ENCODE measurements around the gene MYOM1. TPM values are rescaled to one million over a fixed set of nuclear protein-coding genes. Genes with fewer than 3 reads are reported as not detected.

MYOM1 gene
- total RNA-seq, 1 experiment from 2014 or later, result 0.92 TPM

DNA sequence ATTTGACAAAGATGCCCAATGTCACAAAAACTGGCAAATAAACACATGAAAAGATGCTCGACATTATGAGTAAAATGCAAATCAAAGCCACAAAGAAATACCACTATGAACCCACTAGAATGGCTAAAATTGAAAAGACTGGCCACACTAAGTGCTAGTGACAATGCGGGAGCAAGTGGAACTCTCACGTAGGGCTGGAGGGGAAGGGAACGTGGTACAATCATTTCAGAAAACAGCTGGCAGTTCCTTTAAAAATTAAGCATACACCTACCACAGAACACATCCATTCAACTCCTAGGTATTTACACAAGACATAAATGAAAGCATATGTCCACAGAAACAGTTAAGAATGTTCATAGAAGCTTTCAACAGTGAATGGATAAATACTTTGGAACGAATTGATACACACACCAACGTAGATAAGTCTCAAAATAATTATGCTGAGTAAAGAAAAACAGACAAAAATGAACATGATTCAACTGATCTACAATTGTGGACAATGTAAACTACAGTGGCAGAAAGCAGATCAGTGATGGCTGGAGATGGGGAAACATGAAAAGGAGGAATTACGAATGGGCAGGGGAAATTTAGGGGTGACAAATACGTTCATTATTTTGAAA is 71.7 kb downstream of the MYOM1 start:
- DNase-seq (ENCODE audit: low read depth, low spot score) (no peak), ATAC-seq (no peak)
- CTCF ChIA-PET, result interaction anchor here (0.5 kb wide), 1 partner anchor 71 kb away, joined by 4 read pairs; no protein-coding TSS in a partner anchor
- H3K4me3 ChIP-seq (ENCODE audit: low read depth in 2 of 2, low read length in 2 of 2), result no peak overlapping the region
- no peaks in the 10 kb centered on the region for H3K4me1 ChIP-seq (ENCODE audit: control insufficient read depth, insufficient read depth, low read length)
- intact Hi-C loops (cut with micrococcal nuclease; ENCODE audit: unreplicated experiment), result no loop called here
- no peaks in the 10 kb centered on the region for H3K27me3 ChIP-seq (ENCODE audit: control insufficient read depth, insufficient read depth, low read length)
- H3K36me3 ChIP-seq (ENCODE audit: control insufficient read depth, insufficient read depth, low read length), result no peaks in the 10 kb centered on the region
- BruUV-seq (replicated peaks), result no TSS peak
- H3K9me3 ChIP-seq (ENCODE audit: control insufficient read depth, insufficient read depth, low read depth, low read length), result no peaks in the 10 kb centered on the region
- TF ChIP-seq POLR2AphosphoS5 (IDR thresholded peaks at IDR 0.05; ENCODE audit: low read depth, low read length) (no peak), TCF7L2 (IDR thresholded peaks at IDR 0.05; ENCODE audit: low read depth, low read length) (no peak), REST (IDR thresholded peaks at IDR 0.05; ENCODE audit: insufficient read depth in 1 of 2, low read depth in 2 of 2, low read length in 1 of 2) (no peak), SIN3A (IDR thresholded peaks at IDR 0.05; ENCODE audit: borderline replicate concordance, insufficient read depth, low read depth, low read length) (no peak)
- TF ChIP-seq, protein P1, sequence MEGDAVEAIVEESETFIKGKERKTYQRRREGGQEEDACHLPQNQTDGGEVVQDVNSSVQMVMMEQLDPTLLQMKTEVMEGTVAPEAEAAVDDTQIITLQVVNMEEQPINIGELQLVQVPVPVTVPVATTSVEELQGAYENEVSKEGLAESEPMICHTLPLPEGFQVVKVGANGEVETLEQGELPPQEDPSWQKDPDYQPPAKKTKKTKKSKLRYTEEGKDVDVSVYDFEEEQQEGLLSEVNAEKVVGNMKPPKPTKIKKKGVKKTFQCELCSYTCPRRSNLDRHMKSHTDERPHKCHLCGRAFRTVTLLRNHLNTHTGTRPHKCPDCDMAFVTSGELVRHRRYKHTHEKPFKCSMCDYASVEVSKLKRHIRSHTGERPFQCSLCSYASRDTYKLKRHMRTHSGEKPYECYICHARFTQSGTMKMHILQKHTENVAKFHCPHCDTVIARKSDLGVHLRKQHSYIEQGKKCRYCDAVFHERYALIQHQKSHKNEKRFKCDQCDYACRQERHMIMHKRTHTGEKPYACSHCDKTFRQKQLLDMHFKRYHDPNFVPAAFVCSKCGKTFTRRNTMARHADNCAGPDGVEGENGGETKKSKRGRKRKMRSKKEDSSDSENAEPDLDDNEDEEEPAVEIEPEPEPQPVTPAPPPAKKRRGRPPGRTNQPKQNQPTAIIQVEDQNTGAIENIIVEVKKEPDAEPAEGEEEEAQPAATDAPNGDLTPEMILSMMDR (IDR thresholded peaks at IDR 0.05), result no peak
- H3K27ac ChIP-seq (ENCODE audit: low read length), result no peak overlapping the region
- in situ Hi-C loops (cut with HindIII; ENCODE audit: low pct_unique_long_range_greater_than_20kb, low sequenced_read_pairs), result no loop called here
- POLR2A ChIA-PET, result no interaction called here

DNA sequence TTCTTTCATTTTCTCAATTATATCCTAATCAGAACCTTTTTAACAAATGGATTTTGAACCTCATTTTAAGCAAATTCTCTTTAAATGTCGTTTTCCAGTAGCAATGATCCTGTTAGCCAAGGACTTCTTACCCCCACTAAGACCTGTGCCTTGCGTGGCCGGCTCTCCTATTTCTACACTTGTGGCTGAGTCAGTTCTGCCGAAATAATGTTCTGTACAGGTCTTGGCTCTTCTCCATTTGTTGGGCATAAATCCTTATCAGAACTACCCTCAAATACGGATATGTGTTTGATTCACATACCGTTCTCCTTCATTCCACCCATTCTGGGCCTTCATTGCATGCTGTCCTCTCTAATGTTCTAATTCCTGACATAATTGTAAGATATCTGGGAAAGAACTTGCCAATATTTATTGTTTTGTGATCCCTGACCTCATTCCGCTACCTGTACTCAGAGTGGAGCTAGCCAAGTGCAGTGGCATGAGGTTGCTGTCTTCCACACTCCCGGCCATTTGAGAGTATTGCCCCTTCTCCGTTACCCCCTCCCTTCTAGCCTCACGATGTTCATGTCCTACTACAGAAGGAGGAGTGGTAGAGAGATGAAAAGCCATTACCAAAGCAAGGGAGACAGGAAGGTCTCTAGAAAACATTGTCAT is 78.7 kb downstream of the MYOM1 start:
- intact Hi-C loops (cut with micrococcal nuclease; ENCODE audit: unreplicated experiment), result no loop called here

More for the DNA sequence above, 78.7 kb downstream of the MYOM1 start:
- ChIA-PET CTCF (no interaction called here), POLR2A (no interaction called here)
- Histone ChIP-seq H3K9me3 (ENCODE audit: control insufficient read depth, insufficient read depth, low read depth, low read length) (no peaks in the 10 kb centered on the region), H3K4me1 (ENCODE audit: control insufficient read depth, insufficient read depth, low read length) (no peaks in the 10 kb centered on the region; the same call in 1 of the 2 replicates), H3K27me3 (ENCODE audit: control insufficient read depth, insufficient read depth, low read length) (no peaks in the 10 kb centered on the region), H3K36me3 (ENCODE audit: control insufficient read depth, insufficient read depth, low read length) (no peaks in the 10 kb centered on the region), H3K4me3 (ENCODE audit: low read depth in 2 of 2, low read length in 2 of 2) (no peak overlapping the region), H3K27ac (ENCODE audit: low read length) (no peak overlapping the region)
- in situ Hi-C loops (cut with HindIII; ENCODE audit: low pct_unique_long_range_greater_than_20kb, low sequenced_read_pairs), result no loop called here
- TF ChIP-seq, protein P1 (IDR thresholded peaks at IDR 0.05), result no peak
- TF ChIP-seq POLR2AphosphoS5 (IDR thresholded peaks at IDR 0.05; ENCODE audit: low read depth, low read length) (no peak), SIN3A (IDR thresholded peaks at IDR 0.05; ENCODE audit: borderline replicate concordance, insufficient read depth, low read depth, low read length) (no peak), TCF7L2 (IDR thresholded peaks at IDR 0.05; ENCODE audit: low read depth, low read length) (no peak), REST (IDR thresholded peaks at IDR 0.05; ENCODE audit: insufficient read depth in 1 of 2, low read depth in 2 of 2, low read length in 1 of 2) (no peak)
- no peak for ATAC-seq
- no TSS peak for BruUV-seq (replicated peaks)
- no peak for DNase-seq (ENCODE audit: low read depth, low spot score)
